OCI-LY7 (cell line): ENCODE measurements around the gene EYA2.

ENCODE experiments used
- EZH2phosphoT487 ChIP-seq: fragments of 200-600 bp; sonication (generic); IDR thresholded peaks from 2 replicates; pipeline ENCODE4 v1.6.1; 2018; ENCODE audit warnings: low read depth, borderline replicate concordance, mild to moderate bottlenecking, mixed run types, antibody characterized with exemption, low read length, moderate library complexity, mixed read lengths
- TF ChIP-seq, protein P1 (sequence below): fragments of 200-600 bp; sonication (generic); conservative IDR thresholded peaks from 2 replicates; pipeline ENCODE4 v1.5.1; 2014; ENCODE audit warnings: mild to moderate bottlenecking, antibody characterized with exemption, low read length, moderate library complexity, mixed read lengths

- TF ChIP-seq, protein P1, sequence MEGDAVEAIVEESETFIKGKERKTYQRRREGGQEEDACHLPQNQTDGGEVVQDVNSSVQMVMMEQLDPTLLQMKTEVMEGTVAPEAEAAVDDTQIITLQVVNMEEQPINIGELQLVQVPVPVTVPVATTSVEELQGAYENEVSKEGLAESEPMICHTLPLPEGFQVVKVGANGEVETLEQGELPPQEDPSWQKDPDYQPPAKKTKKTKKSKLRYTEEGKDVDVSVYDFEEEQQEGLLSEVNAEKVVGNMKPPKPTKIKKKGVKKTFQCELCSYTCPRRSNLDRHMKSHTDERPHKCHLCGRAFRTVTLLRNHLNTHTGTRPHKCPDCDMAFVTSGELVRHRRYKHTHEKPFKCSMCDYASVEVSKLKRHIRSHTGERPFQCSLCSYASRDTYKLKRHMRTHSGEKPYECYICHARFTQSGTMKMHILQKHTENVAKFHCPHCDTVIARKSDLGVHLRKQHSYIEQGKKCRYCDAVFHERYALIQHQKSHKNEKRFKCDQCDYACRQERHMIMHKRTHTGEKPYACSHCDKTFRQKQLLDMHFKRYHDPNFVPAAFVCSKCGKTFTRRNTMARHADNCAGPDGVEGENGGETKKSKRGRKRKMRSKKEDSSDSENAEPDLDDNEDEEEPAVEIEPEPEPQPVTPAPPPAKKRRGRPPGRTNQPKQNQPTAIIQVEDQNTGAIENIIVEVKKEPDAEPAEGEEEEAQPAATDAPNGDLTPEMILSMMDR: no peak
- TF ChIP-seq EZH2phosphoT487: no peak
Observed at GRCh38 chr20:46929902-46930301, 35.3 kb downstream of the EYA2 start.
